Pons (tissue), 1 donor: ENCODE measurements around the gene TLK1.
"Not testable (repeated sequence)": the region's sequence is repeated elsewhere in the genome, so short reads cannot be mapped to it uniquely, and the experiment has no call there.

Source experiments
- DNase-seq: peaks from one replicate; pipeline ENCODE4 v3.0.0-alpha.2; 2016; ENCODE audit warnings: low spot score

Gene TLK1

GRCh38 chr2:171083451-171083850 is 77.2 kb downstream of the TLK1 start:
- DNase-seq, result no peak

- DNase-seq, result no peak
Observed at GRCh38 chr2:171081649-171082111, 79.0 kb downstream of the TLK1 start.

GRCh38 chr2:171080607-171081006 is 80.1 kb downstream of the TLK1 start:
- no peak for DNase-seq

- not testable (repeated sequence) for DNase-seq
Observed at GRCh38 chr2:171076422-171076821, 84.3 kb downstream of the TLK1 start.

- DNase-seq, result no peak
Observed at GRCh38 chr2:171072164-171072563, 88.5 kb downstream of the TLK1 start.

GRCh38 chr2:171069286-171069956 is 91.3 kb downstream of the TLK1 start:
- DNase-seq, result no peak

- DNase-seq, result no peak
Observed at GRCh38 chr2:171066110-171066509, 94.6 kb downstream of the TLK1 start.

GRCh38 chr2:171057575-171057974 is 103.1 kb downstream of the TLK1 start:
- no peak for DNase-seq

- no peak for DNase-seq
Observed at GRCh38 chr2:171056307-171056706, 104.4 kb downstream of the TLK1 start.

GRCh38 chr2:171049691-171050090 is 111.0 kb downstream of the TLK1 start:
- DNase-seq, result no peak

- peak; percentile 26 for DNase-seq
Observed at GRCh38 chr2:171046048-171046560, 114.6 kb downstream of the TLK1 start.

- no peak for DNase-seq
Observed at GRCh38 chr2:171044416-171044815, 116.3 kb downstream of the TLK1 start.

GRCh38 chr2:171042253-171042969 is 118.3 kb downstream of the TLK1 start:
- no peak for DNase-seq

- no peak for DNase-seq
Observed at GRCh38 chr2:171036532-171036931, 124.2 kb downstream of the TLK1 start.

- DNase-seq, result no peak
Observed at GRCh38 chr2:171034315-171034714, 126.4 kb downstream of the TLK1 start.

GRCh38 chr2:171025214-171025613 is 135.5 kb downstream of the TLK1 start:
- DNase-seq, result no peak

- no peak for DNase-seq
Observed at GRCh38 chr2:171018522-171018921, 142.2 kb downstream of the TLK1 start.

GRCh38 chr2:171016125-171016524 is 144.6 kb downstream of the TLK1 start:
- DNase-seq, result no peak

- no peak for DNase-seq
Observed at GRCh38 chr2:171013851-171014250, 146.8 kb downstream of the TLK1 start.

GRCh38 chr2:171009386-171009785 is 151.3 kb downstream of the TLK1 start:
- no peak for DNase-seq

GRCh38 chr2:171008550-171009205 is 152.0 kb downstream of the TLK1 start:
- DNase-seq, result no peak

GRCh38 chr2:171004833-171005232 is 155.9 kb downstream of the TLK1 start:
- DNase-seq, result no peak

GRCh38 chr2:171004363-171004762 is 156.3 kb downstream of the TLK1 start:
- peak; percentile 85 for DNase-seq
